Common myeloid progenitor, CD34-positive (primary cell): Measurements from ENCODE around the gene NAXD.
"Not testable (repeated sequence)": the region's sequence is repeated elsewhere in the genome, so short reads cannot be mapped to it uniquely, and the experiment has no call there.

Source experiments
- CTCF ChIA-PET: fragments of 350-600 bp; sonication (Branson Sonifier 250); formaldehyde crosslinking; loops from one replicate; lab custom pipeline; 2021; ENCODE audit warnings: antibody characterized with exemption; lab: Charles Lee
- POLR2A ChIA-PET: fragments of 350-600 bp; sonication (Branson Sonifier 250); formaldehyde crosslinking; loops from one replicate; lab custom pipeline; 2021; ENCODE audit warnings: antibody characterized with exemption; lab: Charles Lee
- DNase-seq, 3 donors: peaks; one replicate each; pipeline versions ENCODE4 v3.0.0 to v3.0.0-alpha.2; 2013
- H3K27ac ChIP-seq, 2 experiments: 1 replicate in 1 of 2; 2 replicates in 1 of 2; pipeline ENCODE4 v1.7.0; 2013; ENCODE audit warnings: inconsistent platforms in 2 of 2, low read length in 2 of 2, mild to moderate bottlenecking in 2 of 2, low read depth in 1 of 2, moderate library complexity in 1 of 2; ENCODE audit not compliant: severe bottlenecking in 2 of 2, insufficient read depth in 1 of 2, poor library complexity in 1 of 2
- H3K27me3 ChIP-seq, 5 experiments: replicated peaks in 2 of 5; 1 replicate in 3 of 5; 2 replicates in 2 of 5; pipeline versions ENCODE4 v1.6.1 to v1.7.0; 2013; ENCODE audit warnings: low read length in 4 of 5, mild to moderate bottlenecking in 2 of 5, moderate library complexity in 2 of 5, inconsistent platforms in 1 of 5; ENCODE audit not compliant: insufficient read depth in 5 of 5, control insufficient read depth in 4 of 5
- H3K36me3 ChIP-seq, 4 experiments: 1 replicate in 2 of 4; 2 replicates in 2 of 4; pipeline versions ENCODE4 v1.6.1 to v1.7.0; 2013; ENCODE audit warnings: low read length in 3 of 4, control low read depth in 1 of 4, mild to moderate bottlenecking in 1 of 4; ENCODE audit not compliant: control insufficient read depth in 4 of 4, insufficient read depth in 4 of 4
- H3K4me1 ChIP-seq, 4 experiments: 1 replicate in 3 of 4; 2 replicates in 1 of 4; pipeline versions ENCODE4 v1.6.1 to v1.7.1; 2013; ENCODE audit warnings: low read length in 3 of 4, mild to moderate bottlenecking in 3 of 4, control low read depth in 1 of 4, inconsistent platforms in 1 of 4, moderate library complexity in 1 of 4; ENCODE audit not compliant: control insufficient read depth in 4 of 4, insufficient read depth in 4 of 4; ENCODE audit errors: control extremely low read depth in 1 of 4
- H3K4me3 ChIP-seq, 7 experiments: 1 replicate in 4 of 7; 2 replicates in 3 of 7; pipeline versions ENCODE4 v1.5.1 to v1.7.0; 2013; ENCODE audit warnings: mild to moderate bottlenecking in 7 of 7, low read length in 6 of 7, moderate library complexity in 6 of 7, inconsistent platforms in 2 of 7, low read depth in 2 of 7, control low read depth in 1 of 7; ENCODE audit not compliant: insufficient read depth in 4 of 7, control insufficient read depth in 1 of 7; ENCODE audit errors: extremely low read depth in 1 of 7
- H3K9me3 ChIP-seq, 5 experiments: 1 replicate in 4 of 5; 2 replicates in 1 of 5; pipeline versions ENCODE4 v1.6.1 to v1.7.1; 2013; ENCODE audit warnings: low read length in 4 of 5, mild to moderate bottlenecking in 2 of 5, inconsistent platforms in 1 of 5, low read depth in 1 of 5, moderate library complexity in 1 of 5; ENCODE audit not compliant: control insufficient read depth in 4 of 5, insufficient read depth in 2 of 5; ENCODE audit errors: control extremely low read depth in 1 of 5
- WGBS: methylation state at CpG from one replicate; pipeline ENCODE4 v1.1.5; 2013; ENCODE audit not compliant: insufficient coverage; 5-methylcytosine and 5-hydroxymethylcytosine counted together

The NAXD gene

GRCh38 chr13:110627761-110628476 is 12.6 kb downstream of the NAXD start:
- WGBS = 98% methylated on average over 12 of the region's 12 CpGs
- no peak overlapping the region for H3K27ac ChIP-seq
- no peaks in the 10 kb centered on the region for H3K9me3 ChIP-seq
- DNase-seq = no peak
- H3K4me3 ChIP-seq = no peak overlapping the region
- no peaks in the 10 kb centered on the region for H3K4me1 ChIP-seq
- no peaks in the 10 kb centered on the region for H3K27me3 ChIP-seq
- POLR2A ChIA-PET = no interaction called here
- CTCF ChIA-PET = no interaction called here
- peaks cover 2 to 60% (median 38%) of the 10 kb centered on the region in 4 experiments for H3K36me3 ChIP-seq

- CTCF ChIA-PET = no interaction called here
- no peak for DNase-seq
- POLR2A ChIA-PET = no interaction called here
- Histone ChIP-seq H3K36me3 (peaks cover 2 to 55% (median 35%) of the 10 kb centered on the region in 4 experiments), H3K9me3 (no peaks in the 10 kb centered on the region), H3K4me1 (no peaks in the 10 kb centered on the region), H3K27ac (no peak overlapping the region), H3K4me3 (no peak overlapping the region), H3K27me3 (no peaks in the 10 kb centered on the region)
- WGBS = over 99% methylated on average over 13 of the region's 13 CpGs
Measured at GRCh38 chr13:110628477-110628793, 13.1 kb downstream of the NAXD start.

GRCh38 chr13:110628952-110629701 is 13.8 kb downstream of the NAXD start:
- peaks cover 2 to 57% (median 35%) of the 10 kb centered on the region in 4 experiments for H3K36me3 ChIP-seq
- POLR2A ChIA-PET = no interaction called here

GRCh38 chr13:110629735-110630134 is 14.4 kb downstream of the NAXD start:
- no peak overlapping the region for H3K27ac ChIP-seq
- H3K36me3 ChIP-seq = peaks cover 3 to 61% (median 37%) of the 10 kb centered on the region in 4 experiments
- no peak for DNase-seq
- no peaks in the 10 kb centered on the region for H3K27me3 ChIP-seq
- CTCF ChIA-PET = no interaction called here
- WGBS = 93% methylated on average over 6 of the region's 7 CpGs
- no peak overlapping the region for H3K4me3 ChIP-seq
- H3K4me1 ChIP-seq = no peaks in the 10 kb centered on the region
- POLR2A ChIA-PET = no interaction called here
- H3K9me3 ChIP-seq = no peaks in the 10 kb centered on the region

More at GRCh38 chr13:110628952-110629701, 13.8 kb downstream of the NAXD start:
- 98% methylated on average over 16 of the region's 19 CpGs for WGBS
- no peaks in the 10 kb centered on the region for H3K9me3 ChIP-seq
- H3K4me3 ChIP-seq = no peak overlapping the region
- H3K27me3 ChIP-seq = no peaks in the 10 kb centered on the region
- DNase-seq = no peak
- no peaks in the 10 kb centered on the region for H3K4me1 ChIP-seq
- H3K27ac ChIP-seq = no peak overlapping the region
- CTCF ChIA-PET = no interaction called here

GRCh38 chr13:110630566-110631119 is 15.3 kb downstream of the NAXD start:
- Histone ChIP-seq H3K4me3 (no peak overlapping the region), H3K36me3 (peaks cover 4 to 61% (median 39%) of the 10 kb centered on the region in 4 experiments), H3K27ac (no peak overlapping the region), H3K4me1 (no peaks in the 10 kb centered on the region), H3K9me3 (no peaks in the 10 kb centered on the region), H3K27me3 (no peaks in the 10 kb centered on the region)
- DNase-seq = no peak
- POLR2A ChIA-PET = no interaction called here
- CTCF ChIA-PET = interaction anchor here (0.8 to 1.2 kb wide), 2 partner anchors 9 to 15 kb away, joined by 3 read pairs; no protein-coding TSS in a partner anchor
- WGBS = 99% methylated on average over 9 of the region's 10 CpGs

- H3K27me3 ChIP-seq, H3K4me3 ChIP-seq, H3K4me1 ChIP-seq, H3K27ac ChIP-seq, DNase-seq, H3K9me3 ChIP-seq, POLR2A ChIA-PET: not testable (repeated sequence)
- H3K36me3 ChIP-seq = peaks cover 4 to 66% (median 54%) of the 10 kb centered on the region in 4 experiments
- 99% methylated on average over 14 of the region's 15 CpGs for WGBS
- CTCF ChIA-PET = interaction anchor here (1.1 kb wide), 1 partner anchor 13 kb away, joined by 3 read pairs; no protein-coding TSS in a partner anchor
Measured at GRCh38 chr13:110632255-110632654, 16.9 kb downstream of the NAXD start.

- Histone ChIP-seq H3K27me3 (no peaks in the 10 kb centered on the region), H3K9me3 (no peaks in the 10 kb centered on the region), H3K36me3 (peaks cover 2 to 65% (median 52%) of the 10 kb centered on the region in 4 experiments), H3K4me3 (no peak overlapping the region), H3K4me1 (no peaks in the 10 kb centered on the region), H3K27ac (no peak overlapping the region)
- ChIA-PET CTCF (no interaction called here), POLR2A (no interaction called here)
- no peak for DNase-seq
- 98% methylated on average over 4 of the region's 8 CpGs for WGBS
Measured at GRCh38 chr13:110633776-110634175, 18.4 kb downstream of the NAXD start.
